ENCODE data around the gene TRIM66.
A peak's percentile ranks its signal among the peaks of the same experiment; 100 is the strongest.

Gene TRIM66

GRCh38 chr11:8714622-8715225 is 32.3 kb upstream of the TRIM66 start:
- peak; percentile 42 for DNase-seq (ENCODE audit: low read depth)

GRCh38 chr11:8713760-8714454 is 31.4 kb upstream of the TRIM66 start:
- no peak for DNase-seq (ENCODE audit: low read depth)

GRCh38 chr11:8712506-8712905 is 30.0 kb upstream of the TRIM66 start:
- DNase-seq (ENCODE audit: low read depth), result no peak

GRCh38 chr11:8711895-8712442 is 29.5 kb upstream of the TRIM66 start:
- DNase-seq (ENCODE audit: low read depth), result no peak

GRCh38 chr11:8709777-8710176 is 27.3 kb upstream of the TRIM66 start:
- DNase-seq (ENCODE audit: low read depth), result no peak

- peak; percentile 99 for DNase-seq (ENCODE audit: low read depth)
These were observed 26.7 kb upstream of the TRIM66 start for GRCh38 chr11:8709002-8709672.

GRCh38 chr11:8707541-8708191 is 25.2 kb upstream of the TRIM66 start:
- no peak for DNase-seq (ENCODE audit: low read depth)

GRCh38 chr11:8706673-8707432 is 24.4 kb upstream of the TRIM66 start:
- no peak for DNase-seq (ENCODE audit: low read depth)

GRCh38 chr11:8705146-8705545 is 22.7 kb upstream of the TRIM66 start:
- no peak for DNase-seq (ENCODE audit: low read depth)

GRCh38 chr11:8704136-8704535 is 21.7 kb upstream of the TRIM66 start:
- no peak for DNase-seq (ENCODE audit: low read depth)

- no peak for DNase-seq (ENCODE audit: low read depth)
These were observed 20.1 kb upstream of the TRIM66 start for GRCh38 chr11:8702598-8702915.

- no peak for DNase-seq (ENCODE audit: low read depth)
These were observed 19.6 kb upstream of the TRIM66 start for GRCh38 chr11:8701891-8702597.

GRCh38 chr11:8699903-8700302 is 17.4 kb upstream of the TRIM66 start:
- DNase-seq (ENCODE audit: low read depth), result peak; percentile 82

- DNase-seq (ENCODE audit: low read depth), result no peak
These were observed 16.5 kb upstream of the TRIM66 start for GRCh38 chr11:8698917-8699441.

GRCh38 chr11:8698379-8698851 is 15.9 kb upstream of the TRIM66 start:
- no peak for DNase-seq (ENCODE audit: low read depth)

- DNase-seq (ENCODE audit: low read depth), result no peak
These were observed 14.6 kb upstream of the TRIM66 start for GRCh38 chr11:8697054-8697453.

GRCh38 chr11:8694137-8694536 is 11.7 kb upstream of the TRIM66 start:
- DNase-seq (ENCODE audit: low read depth), result no peak

- no peak for DNase-seq (ENCODE audit: low read depth)
These were observed 11.1 kb upstream of the TRIM66 start for GRCh38 chr11:8693555-8693954.

- DNase-seq (ENCODE audit: low read depth), result no peak
These were observed 10.6 kb upstream of the TRIM66 start for GRCh38 chr11:8693010-8693551.

GRCh38 chr11:8692417-8692816 is 10.0 kb upstream of the TRIM66 start:
- DNase-seq (ENCODE audit: low read depth), result no peak

- DNase-seq (ENCODE audit: low read depth), result no peak
These were observed 9.1 kb upstream of the TRIM66 start for GRCh38 chr11:8691601-8692000.

Data from EH (cell line).